Neural cell (in vitro differentiated cells): Measurements from ENCODE around the gene DLG2.

ENCODE experiments used
- CTCF ChIP-seq: fragments of 450-650 bp; IDR thresholded peaks from 2 replicates; pipeline ENCODE4 v1.5.1; 2014; ENCODE audit warnings: antibody characterized with exemption, mild to moderate bottlenecking, moderate library complexity; ENCODE audit not compliant: poor library complexity, severe bottlenecking
- EP300 ChIP-seq: fragments of 450-650 bp; conservative IDR thresholded peaks from 2 replicates; pipeline ENCODE4 v1.6.1; 2014; ENCODE audit warnings: antibody characterized with exemption, mild to moderate bottlenecking, moderate library complexity; ENCODE audit not compliant: poor library complexity, severe bottlenecking
- POLR2AphosphoS5 ChIP-seq: IDR thresholded peaks from 2 replicates; pipeline ENCODE4 v1.6.1; 2012

- no peak for TF ChIP-seq EP300
- TF ChIP-seq CTCF, result no peak
- no peak for TF ChIP-seq POLR2AphosphoS5
Observed at GRCh38 chr11:84865257-84865656, 761.9 kb downstream of the DLG2 start.
